WERI-Rb-1 (cell line): ENCODE results near the gene LAMC1.

Experiments
- DNase-seq: peaks from one replicate; pipeline ENCODE4 v3.0.0-alpha.2; 2020
- H3K27ac ChIP-seq: fragments of 250-450 bp; sonication (Bioruptor Pico); 2 replicates; pipeline ENCODE4 v1.5.1; 2020; ENCODE audit warnings: mild to moderate bottlenecking, moderate library complexity
- H3K27me3 ChIP-seq: fragments of 250-450 bp; sonication (Bioruptor Pico); 2 replicates; pipeline ENCODE4 v1.5.1; 2021; ENCODE audit warnings: mild to moderate bottlenecking, low read depth, moderate library complexity; ENCODE audit not compliant: insufficient read depth, severe bottlenecking
- H3K36me3 ChIP-seq: fragments of 250-450 bp; sonication (Bioruptor Pico); 2 replicates; pipeline ENCODE4 v1.5.1; 2020; ENCODE audit warnings: mild to moderate bottlenecking, moderate library complexity
- H3K4me3 ChIP-seq: 2 replicates; pipeline ENCODE4 v1.5.1; 2011; ENCODE audit warnings: low read depth, mild to moderate bottlenecking, control low read depth, low read length
- H3K9me3 ChIP-seq: fragments of 250-450 bp; sonication (Bioruptor Pico); 2 replicates; pipeline ENCODE4 v1.5.1; 2021; ENCODE audit warnings: mild to moderate bottlenecking, moderate library complexity; ENCODE audit not compliant: severe bottlenecking
- TF ChIP-seq, protein P1 (sequence below): IDR thresholded peaks from 2 replicates; pipeline ENCODE4 v1.5.1; 2011; ENCODE audit warnings: low read depth, mild to moderate bottlenecking, control low read depth, inconsistent platforms, low read length

LAMC1 gene

GRCh38 chr1:183043872-183044854 lies 20.9 kb downstream of the LAMC1 start:
- Histone ChIP-seq H3K4me3 (no peak overlapping the region), H3K27me3 (no peaks in the 10 kb centered on the region), H3K36me3 (no peaks in the 10 kb centered on the region), H3K9me3 (no peaks in the 10 kb centered on the region), H3K27ac (no peak overlapping the region)
- DNase-seq: no peak
- TF ChIP-seq, protein P1, sequence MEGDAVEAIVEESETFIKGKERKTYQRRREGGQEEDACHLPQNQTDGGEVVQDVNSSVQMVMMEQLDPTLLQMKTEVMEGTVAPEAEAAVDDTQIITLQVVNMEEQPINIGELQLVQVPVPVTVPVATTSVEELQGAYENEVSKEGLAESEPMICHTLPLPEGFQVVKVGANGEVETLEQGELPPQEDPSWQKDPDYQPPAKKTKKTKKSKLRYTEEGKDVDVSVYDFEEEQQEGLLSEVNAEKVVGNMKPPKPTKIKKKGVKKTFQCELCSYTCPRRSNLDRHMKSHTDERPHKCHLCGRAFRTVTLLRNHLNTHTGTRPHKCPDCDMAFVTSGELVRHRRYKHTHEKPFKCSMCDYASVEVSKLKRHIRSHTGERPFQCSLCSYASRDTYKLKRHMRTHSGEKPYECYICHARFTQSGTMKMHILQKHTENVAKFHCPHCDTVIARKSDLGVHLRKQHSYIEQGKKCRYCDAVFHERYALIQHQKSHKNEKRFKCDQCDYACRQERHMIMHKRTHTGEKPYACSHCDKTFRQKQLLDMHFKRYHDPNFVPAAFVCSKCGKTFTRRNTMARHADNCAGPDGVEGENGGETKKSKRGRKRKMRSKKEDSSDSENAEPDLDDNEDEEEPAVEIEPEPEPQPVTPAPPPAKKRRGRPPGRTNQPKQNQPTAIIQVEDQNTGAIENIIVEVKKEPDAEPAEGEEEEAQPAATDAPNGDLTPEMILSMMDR: no peak

DNA sequence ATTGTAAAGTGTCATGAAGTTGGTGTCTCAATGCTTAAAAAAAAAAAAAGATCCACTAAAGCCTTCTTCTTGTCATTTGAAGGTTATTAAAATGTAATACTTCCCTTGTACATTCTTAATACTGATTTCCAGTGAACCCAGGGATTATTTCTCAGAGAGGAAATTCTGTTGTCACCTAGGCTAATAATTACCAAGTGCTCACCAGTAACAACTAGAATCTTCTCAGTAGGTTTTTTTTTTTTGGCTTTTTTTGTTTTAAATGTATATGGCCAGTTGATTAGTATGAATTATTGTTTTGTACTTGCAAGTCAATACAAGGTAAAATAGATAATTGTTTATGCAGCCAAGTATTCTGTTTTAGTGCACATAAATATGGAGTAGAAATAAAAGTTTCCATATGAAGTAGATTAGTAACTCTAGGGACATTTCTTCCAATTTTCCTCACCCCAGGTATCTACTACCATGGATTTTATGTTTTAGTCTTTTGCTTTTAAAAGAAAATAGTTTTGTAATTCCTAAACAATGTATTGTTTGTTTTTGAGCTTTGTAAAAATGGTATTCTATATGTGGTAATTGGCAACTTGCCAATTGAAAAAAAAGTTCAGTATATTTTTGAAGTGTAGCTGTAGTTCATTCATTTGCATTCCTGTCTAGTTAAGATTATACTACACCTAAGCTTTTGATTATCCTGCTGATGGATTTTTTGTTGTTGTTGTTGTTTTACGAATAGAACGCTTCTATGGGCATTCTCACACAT lies 21.9 kb downstream of the LAMC1 start:
- no peaks in the 10 kb centered on the region for H3K27me3 ChIP-seq
- DNase-seq: no peak
- no peak overlapping the region for H3K4me3 ChIP-seq
- no peak overlapping the region for H3K27ac ChIP-seq
- no peaks in the 10 kb centered on the region for H3K36me3 ChIP-seq
- no peaks in the 10 kb centered on the region for H3K9me3 ChIP-seq
- TF ChIP-seq, protein P1: no peak

GRCh38 chr1:183048087-183049085 lies 25.2 kb downstream of the LAMC1 start:
- no peak overlapping the region for H3K27ac ChIP-seq
- DNase-seq: no peak

GRCh38 chr1:183051546-183051945 lies 28.3 kb downstream of the LAMC1 start:
- no peak overlapping the region for H3K4me3 ChIP-seq
- TF ChIP-seq, protein P1: no peak
- H3K27ac ChIP-seq: no peak overlapping the region
- H3K9me3 ChIP-seq: no peaks in the 10 kb centered on the region
- no peaks in the 10 kb centered on the region for H3K27me3 ChIP-seq
- DNase-seq: no peak
- H3K36me3 ChIP-seq: no peaks in the 10 kb centered on the region

More at GRCh38 chr1:183048087-183049085, 25.2 kb downstream of the LAMC1 start:
- H3K9me3 ChIP-seq: no peaks in the 10 kb centered on the region
- TF ChIP-seq, protein P1: no peak
- no peaks in the 10 kb centered on the region for H3K36me3 ChIP-seq
- no peak overlapping the region for H3K4me3 ChIP-seq
- H3K27me3 ChIP-seq: no peaks in the 10 kb centered on the region

DNA sequence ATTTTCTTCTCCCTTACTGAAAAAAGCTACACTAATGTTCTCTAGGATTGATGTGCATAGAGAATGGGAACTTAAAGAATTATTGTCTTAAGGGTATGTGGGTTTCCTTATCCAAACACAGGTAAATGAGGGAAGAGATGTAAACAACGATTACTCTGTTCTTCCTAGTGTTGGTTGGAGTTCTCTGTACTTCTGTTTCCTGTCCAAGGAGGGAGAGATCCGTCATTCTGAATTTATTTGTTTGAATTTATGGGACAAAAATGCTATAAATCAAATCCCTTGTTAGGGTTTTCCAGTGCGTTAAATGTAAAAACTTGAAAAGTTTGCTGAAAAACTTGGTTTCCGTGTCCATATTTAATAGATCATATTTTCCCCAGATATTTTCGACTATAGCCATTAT lies 29.6 kb downstream of the LAMC1 start:
- no peak overlapping the region for H3K27ac ChIP-seq
- H3K36me3 ChIP-seq: no peaks in the 10 kb centered on the region
- H3K4me3 ChIP-seq: no peak overlapping the region
- H3K27me3 ChIP-seq: no peaks in the 10 kb centered on the region
- TF ChIP-seq, protein P1: no peak
- DNase-seq: no peak
- H3K9me3 ChIP-seq: no peaks in the 10 kb centered on the region
